HG03432 (cell line): ENCODE measurements around the gene HLA-DRB5.
"Not testable (repeated sequence)": the region's sequence is repeated elsewhere in the genome, so short reads cannot be mapped to it uniquely, and the experiment has no call there.

Source experiments
- ATAC-seq: cut with Tn5 transposase; IDR thresholded peaks from one replicate; pipeline ENCODE4 v1.9.1; 2021; ENCODE audit warnings: mild to moderate bottlenecking, moderate library complexity; ENCODE audit not compliant: unreplicated experiment

The HLA-DRB5 gene

DNA sequence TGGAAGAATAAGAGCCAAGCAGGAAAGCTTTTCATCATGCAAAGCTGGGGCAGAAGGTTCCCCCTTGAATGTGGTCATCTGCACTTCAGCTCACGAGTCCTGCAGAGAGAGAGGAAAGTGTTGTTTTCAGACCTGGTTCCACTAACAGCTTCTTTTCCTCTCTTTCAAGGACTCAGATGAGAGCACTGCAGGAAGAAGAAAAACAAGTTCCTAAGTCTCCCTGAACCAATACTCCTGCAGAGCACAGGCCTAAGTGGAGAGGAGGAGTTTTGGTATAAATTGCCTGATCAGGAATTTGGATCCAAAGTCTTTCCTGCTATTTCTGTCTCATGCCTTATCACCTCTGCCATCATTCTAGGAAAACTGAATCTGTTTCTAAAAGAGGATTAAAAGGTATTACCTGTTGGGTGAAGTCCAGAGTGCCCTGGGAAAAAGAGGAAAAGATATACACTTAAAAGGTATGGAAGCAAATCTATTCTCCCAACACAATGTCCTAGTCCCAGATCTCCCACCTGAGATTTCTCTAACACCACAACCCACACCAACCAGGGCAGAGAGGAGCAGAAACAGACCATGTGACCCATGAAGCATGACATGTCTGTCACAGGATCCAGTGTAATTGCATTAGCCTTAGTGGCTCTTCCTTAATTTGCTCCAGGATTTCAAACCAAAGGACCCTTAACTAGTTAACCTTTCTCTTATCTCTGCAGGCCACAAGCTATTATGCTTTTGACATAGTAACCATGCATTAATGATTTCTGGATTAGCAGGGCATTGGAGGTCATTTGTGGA, 12.2 kb downstream of the HLA-DRB5 start:
- ATAC-seq = no peak

DNA sequence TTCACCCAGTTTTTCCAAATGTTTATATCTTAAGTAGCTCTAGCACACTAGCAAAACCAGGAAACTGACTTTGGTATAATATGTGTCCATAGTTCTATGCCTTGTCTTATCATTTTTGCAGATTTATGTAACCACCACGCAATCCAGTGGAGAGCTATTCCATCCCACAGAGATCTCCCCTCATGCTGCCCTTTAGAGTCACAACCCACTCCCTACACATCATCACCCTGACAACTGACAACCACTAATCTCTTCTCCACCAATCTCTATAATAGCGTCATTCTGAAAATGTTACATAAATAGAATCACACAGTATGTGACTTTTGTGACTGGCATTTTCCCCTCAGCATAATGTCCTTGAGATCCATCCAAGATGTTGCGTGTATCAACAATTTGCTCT, 29.1 kb downstream of the HLA-DRB5 start:
- no peak for ATAC-seq

DNA sequence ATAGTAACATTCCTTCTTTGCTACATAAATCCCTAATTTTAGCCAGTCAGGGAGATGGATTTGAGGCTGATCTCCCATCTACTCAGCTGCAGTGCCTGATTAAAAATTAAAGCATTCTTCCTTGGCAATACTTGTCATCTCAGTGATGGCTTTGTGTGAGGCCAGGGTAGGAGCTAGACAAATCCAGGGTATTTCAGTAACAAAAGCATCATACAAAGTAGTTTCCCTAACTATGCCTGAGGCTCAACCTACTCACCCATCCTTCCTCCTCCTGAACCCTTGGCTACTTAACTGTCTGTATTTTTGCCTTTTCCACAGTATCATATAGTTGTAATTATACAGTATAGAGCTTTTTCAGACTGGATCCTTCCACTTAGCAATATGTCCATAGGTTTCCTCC, 37.7 kb downstream of the HLA-DRB5 start:
- ATAC-seq = no peak

DNA sequence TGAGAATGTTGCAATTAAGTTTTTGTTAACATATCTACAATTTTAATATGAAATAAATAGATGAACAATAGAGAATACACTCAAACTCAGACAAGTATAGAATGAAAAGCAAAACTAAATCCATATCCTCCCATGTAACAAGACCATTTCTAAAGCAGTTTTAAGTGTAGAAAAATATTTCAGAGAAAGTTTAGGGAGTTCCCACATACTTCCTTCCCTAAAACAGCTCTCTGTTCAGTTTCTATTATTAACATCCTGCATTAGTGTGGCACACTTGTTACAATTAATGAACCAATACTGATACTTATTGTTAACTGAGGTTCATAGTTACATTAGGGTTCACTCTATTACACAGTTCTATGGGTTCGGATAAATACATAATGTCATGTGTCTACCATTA, 38.4 kb downstream of the HLA-DRB5 start:
- no peak for ATAC-seq

DNA sequence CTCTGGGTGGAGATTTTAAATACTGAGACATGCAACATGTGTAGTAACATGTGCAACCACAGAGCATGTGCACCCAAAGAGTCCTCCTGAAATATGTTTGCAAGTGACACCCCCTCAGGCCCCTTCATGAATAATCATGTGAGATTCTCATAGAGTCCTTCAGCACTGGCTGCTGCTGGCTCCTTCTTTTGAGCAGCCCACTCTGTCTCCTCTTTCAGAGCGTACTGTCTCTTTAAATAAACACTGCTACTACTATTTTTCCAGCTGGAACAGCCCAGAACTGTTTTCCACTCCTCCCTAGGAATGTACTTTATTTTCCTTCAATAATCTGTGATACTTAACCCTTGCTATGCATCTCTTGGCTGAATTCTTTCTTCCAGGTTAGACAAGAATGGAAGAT, 42.0 kb downstream of the HLA-DRB5 start:
- no peak for ATAC-seq

DNA sequence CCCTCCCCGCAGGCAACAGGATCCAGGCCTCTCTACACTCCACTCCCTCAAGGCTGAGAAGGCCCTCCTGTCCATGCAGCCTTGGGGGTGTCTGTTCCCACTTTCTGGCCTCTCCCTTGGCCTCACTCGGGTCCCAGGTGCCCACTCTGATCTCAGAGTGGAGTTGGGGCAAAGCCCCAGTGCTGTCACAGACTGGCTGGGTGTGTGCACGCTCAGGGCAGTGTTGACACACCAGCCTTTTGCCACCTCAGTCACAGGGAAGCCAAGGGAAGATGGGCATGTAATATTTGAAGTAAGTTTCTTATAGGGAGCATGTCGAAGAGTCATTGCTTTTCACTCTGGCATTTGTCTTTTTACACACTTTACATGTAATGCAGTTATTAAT, 45.5 kb downstream of the HLA-DRB5 start:
- no peak for ATAC-seq

DNA sequence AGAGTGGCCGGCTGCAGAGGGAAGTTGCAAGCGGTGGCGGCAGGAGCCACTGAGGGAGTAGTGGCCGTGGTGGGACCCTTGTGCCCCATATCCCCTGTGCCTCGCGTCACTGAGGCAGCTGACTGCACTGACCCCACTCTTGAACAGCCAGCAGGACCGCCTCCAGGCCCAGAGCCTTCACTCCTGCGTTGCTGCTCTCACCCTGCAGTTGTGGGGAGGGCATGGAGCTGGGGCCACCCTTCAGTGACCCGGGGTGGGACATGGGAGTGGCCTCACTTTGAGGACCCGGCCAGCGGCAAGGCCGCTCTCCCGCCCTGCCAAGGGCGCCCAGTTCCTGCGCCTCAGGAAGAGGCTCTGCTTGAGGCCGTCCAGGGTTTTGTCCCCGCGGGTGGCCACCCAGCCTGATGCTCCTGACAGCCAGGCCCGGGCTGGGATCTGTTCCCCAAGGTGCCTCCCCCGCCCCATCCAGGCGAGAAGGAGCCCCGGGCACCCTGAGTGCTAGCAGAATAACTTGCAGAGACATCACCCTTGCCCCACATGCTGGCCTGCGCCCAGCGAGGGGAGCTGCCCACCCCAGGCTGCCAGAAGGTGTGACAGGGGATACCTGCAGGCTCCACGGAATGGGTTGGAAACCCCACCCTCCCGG, 46.0 kb downstream of the HLA-DRB5 start:
- ATAC-seq = no peak

DNA sequence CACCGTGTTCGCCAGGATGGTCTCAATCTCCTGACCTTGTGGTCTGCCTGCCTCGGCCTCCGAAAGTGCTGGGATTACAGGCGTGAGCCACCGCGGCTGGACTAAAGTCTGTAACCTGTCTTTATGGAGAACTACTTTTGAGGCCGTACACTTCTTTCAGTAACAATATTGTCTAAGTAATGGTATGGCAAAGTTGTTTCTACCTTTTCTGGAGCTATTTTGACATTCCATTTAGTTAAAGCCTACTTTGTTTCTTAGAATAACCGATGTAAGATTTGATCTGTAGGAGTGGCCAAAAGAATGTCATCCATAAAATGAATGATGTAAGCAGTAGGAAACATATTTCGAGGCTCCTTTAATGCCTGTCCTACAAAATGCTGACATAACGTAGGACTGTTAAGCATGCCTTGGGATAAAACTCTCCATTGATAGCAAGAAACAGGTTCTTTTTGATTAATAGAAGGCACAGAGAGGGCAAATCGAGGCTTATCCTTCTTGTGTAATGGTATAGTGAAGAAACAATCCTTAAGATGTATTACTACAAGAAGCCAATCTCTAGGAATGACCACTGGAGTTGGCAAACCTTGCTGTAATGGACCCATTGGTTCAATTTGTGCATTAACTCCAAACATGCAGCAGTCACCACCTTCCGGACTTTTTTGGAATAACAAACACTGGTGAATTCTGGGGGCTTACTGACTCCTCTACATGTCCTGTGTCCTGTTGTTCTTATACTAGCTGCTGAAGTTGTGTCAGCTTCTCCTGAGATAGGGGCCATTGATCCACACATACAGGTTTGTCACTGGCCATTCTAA, 54.5 kb downstream of the HLA-DRB5 start:
- ATAC-seq = no peak

DNA sequence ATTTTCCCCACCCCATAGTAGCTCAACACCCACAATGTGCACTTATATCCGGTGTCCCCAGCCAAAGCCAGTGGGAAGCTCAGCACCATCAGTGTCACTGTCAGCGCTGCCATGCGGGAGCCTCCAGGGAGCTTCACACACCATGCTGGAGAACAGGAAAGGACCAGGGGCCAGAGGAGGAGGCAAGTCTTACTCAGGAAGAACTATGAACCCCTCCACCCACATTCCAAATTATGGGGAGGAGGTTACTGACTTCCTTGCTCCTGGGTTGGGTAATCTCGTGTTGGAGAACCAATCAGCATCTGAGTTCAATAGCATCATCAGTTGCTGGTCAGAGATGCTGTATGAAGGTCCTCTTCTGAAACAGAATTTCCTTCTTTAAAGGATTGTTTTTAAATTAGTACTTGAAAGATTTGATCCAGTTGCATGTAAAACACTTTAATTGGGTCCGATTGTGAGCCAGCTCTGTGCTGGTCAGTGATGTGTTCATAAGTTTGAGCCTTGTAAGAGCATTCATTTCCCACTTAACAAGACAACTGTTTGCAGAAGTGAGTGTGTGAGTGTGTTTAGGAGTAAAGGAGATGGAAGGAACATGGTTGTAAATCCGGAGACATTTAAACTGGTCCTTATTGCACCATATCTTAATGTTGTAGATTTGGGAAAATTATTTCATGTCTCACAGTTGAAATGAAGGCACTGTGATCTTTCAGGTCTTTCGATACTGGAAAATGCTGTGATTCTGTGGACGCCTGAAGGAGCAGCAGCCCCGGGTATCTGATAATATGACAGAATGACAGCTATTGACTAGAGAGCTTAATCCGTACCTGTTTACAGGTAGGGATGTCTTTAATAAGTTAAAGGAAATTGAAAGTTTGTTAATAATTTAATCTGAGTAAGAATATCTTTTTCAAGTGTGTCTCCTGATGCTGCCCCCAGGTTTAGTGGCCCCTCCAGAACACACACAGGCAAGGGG, 56.4 kb downstream of the HLA-DRB5 start:
- ATAC-seq = peak; percentile 94

DNA sequence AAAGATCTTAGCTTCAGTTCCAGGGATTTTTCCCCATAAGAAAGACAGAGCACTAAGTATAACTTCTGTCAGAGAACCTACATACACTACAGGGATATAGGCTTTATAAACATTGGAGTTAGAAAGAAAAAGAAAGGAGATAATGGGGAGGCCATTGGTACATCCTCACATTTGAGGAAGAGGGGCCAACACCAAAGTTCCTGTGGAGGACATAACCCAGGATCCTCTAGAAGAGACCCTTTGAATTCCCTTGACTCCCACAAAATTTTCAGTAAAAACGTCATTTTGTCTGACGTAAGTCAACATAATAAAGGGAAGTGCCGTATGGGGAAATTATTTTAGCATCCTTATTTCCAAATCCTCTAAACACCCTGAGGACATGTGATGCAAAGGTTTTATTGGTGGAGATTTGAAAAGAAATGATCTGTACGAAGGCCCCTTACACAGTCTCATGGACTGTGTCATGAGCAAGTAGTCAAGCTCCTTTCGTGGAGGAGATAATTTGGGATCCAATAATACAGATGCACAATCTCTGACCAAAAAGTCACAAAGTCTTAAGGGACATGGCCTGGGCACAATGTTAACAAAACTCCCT, 57.2 kb downstream of the HLA-DRB5 start:
- peak; percentile 6 for ATAC-seq

DNA sequence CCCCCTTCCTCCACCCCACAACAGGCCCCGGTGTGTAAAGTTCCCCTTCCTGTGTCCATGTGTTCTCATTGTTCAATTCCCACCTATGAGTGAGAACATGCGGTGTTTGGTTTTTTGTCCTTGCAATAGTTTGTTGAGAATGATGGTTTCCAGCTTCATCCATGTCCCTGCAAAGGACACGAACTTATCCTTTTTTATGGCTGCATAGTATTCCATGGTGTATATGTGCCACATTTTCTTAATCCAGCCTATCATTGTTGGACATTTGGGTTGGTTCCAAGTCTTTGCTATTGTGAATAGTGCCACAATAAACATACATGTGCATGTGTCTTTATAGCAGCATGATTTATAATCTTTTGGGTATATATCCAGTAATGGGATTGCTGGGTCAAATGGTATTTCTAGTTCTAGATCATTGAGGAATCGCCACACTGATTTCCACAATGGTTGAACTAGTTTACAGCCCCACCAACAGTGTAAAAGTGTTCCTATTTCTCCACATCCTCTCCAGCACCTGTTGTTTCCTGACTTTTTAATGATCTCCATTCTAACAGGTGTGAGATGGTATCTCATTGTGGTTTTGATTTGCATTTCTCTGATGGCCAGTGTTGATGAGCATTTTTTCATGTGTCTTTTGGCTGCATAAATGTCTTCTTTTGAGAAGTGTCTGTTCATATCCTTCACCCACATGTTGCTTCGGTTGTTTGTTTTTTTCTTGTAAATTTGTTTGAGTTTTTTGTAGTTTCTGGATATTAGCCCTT, 62.2 kb downstream of the HLA-DRB5 start:
- ATAC-seq = not testable (repeated sequence)
